Astrocyte of the spinal cord (primary cell): ENCODE results near the gene ULK3.

Experiments
- DNase-seq: peaks from one replicate; pipeline ENCODE4 v3.0.0; 2011; ENCODE audit warnings: low read depth, low spot score
- H3K4me3 ChIP-seq: 2 replicates; pipeline ENCODE4 v1.5.1; 2011; ENCODE audit warnings: low read depth, mild to moderate bottlenecking, low read length, moderate library complexity
- CTCF ChIP-seq: IDR thresholded peaks from 2 replicates; pipeline ENCODE4 v1.5.1; 2012; ENCODE audit warnings: low read depth, mild to moderate bottlenecking, low read length, inconsistent platforms
- in situ Hi-C: cut with HindIII; loops from 2 replicates; pipeline ENCODE4 v1.10.0; 2017; ENCODE audit warnings: low sequenced_read_pairs

The ULK3 gene

GRCh38 chr15:74826921-74827320 lies 16.0 kb downstream of the ULK3 start:
- no peak for DNase-seq
- in situ Hi-C loops = no loop called here
- no peak for TF ChIP-seq CTCF
- H3K4me3 ChIP-seq = no peak overlapping the region

- in situ Hi-C loops = no loop called here
- no peak for DNase-seq
- no peak within 1 kb of the TSS for H3K4me3 ChIP-seq
- no peak for TF ChIP-seq CTCF
Measured at GRCh38 chr15:74826364-74826819, 16.6 kb downstream of the ULK3 start, which contains the start of gene CPLX3. TSS of gene CPLX3 (plus strand) at chr15:74826627. CDS start at chr15:74826704, 77 bp downstream.

GRCh38 chr15:74825866-74826265 lies 17.1 kb downstream of the ULK3 start:
- DNase-seq = no peak
- in situ Hi-C loops = no loop called here
- TF ChIP-seq CTCF = no peak
- H3K4me3 ChIP-seq = no peak overlapping the region

- H3K4me3 ChIP-seq = no peak overlapping the region
- in situ Hi-C loops = no loop called here
- no peak for DNase-seq
- no peak for TF ChIP-seq CTCF
Measured at GRCh38 chr15:74824976-74825375, 18.0 kb downstream of the ULK3 start.

- DNase-seq = no peak
- in situ Hi-C loops = no loop called here
- no peak for TF ChIP-seq CTCF
- no peak overlapping the region for H3K4me3 ChIP-seq
Measured at GRCh38 chr15:74823324-74823723, 19.6 kb downstream of the ULK3 start.

- no peak overlapping the region for H3K4me3 ChIP-seq
- TF ChIP-seq CTCF = no peak
- no peak for DNase-seq
- in situ Hi-C loops = no loop called here
Measured at GRCh38 chr15:74822233-74822632, 20.7 kb downstream of the ULK3 start.

- in situ Hi-C loops = no loop called here
- no peak for TF ChIP-seq CTCF
- no peak overlapping the region for H3K4me3 ChIP-seq
Measured at GRCh38 chr15:74821790-74822158, 21.2 kb downstream of the ULK3 start.

More at GRCh38 chr15:74821790-74822158, 21.2 kb downstream of the ULK3 start:
- no peak for DNase-seq
